ENCODE results near the gene DNAH2. TPM values are rescaled to one million over a fixed set of nuclear protein-coding genes. Genes with fewer than 3 reads are reported as not detected.

The DNAH2 gene
- total RNA-seq, 1 experiment from 2014 or later, result 0.26 TPM

DNA sequence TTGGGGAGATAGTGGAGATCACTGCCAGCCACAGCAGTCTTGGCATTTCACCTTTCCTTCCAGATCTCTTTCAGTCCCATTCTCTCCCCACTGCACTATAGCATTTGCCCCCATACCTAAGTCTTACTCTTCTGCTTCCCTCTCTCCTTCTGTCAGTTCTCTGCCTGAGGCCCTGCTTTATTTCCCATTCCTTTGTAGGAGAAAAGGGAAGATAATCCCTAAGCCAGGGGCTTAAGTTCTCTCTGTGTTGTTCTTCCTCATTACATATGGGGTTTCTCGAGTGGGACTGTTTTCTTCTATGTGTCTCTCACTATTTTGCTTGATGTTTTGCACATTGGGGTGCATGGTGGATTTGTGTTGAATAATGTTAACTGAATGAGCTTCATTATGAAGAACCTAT is 122.9 kb downstream of the DNAH2 start:
- TF ChIP-seq, protein P1, sequence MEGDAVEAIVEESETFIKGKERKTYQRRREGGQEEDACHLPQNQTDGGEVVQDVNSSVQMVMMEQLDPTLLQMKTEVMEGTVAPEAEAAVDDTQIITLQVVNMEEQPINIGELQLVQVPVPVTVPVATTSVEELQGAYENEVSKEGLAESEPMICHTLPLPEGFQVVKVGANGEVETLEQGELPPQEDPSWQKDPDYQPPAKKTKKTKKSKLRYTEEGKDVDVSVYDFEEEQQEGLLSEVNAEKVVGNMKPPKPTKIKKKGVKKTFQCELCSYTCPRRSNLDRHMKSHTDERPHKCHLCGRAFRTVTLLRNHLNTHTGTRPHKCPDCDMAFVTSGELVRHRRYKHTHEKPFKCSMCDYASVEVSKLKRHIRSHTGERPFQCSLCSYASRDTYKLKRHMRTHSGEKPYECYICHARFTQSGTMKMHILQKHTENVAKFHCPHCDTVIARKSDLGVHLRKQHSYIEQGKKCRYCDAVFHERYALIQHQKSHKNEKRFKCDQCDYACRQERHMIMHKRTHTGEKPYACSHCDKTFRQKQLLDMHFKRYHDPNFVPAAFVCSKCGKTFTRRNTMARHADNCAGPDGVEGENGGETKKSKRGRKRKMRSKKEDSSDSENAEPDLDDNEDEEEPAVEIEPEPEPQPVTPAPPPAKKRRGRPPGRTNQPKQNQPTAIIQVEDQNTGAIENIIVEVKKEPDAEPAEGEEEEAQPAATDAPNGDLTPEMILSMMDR (IDR thresholded peaks at IDR 0.05; ENCODE audit: unreplicated experiment), result no peak
- Mint-ChIP-seq H3K27me3 (ENCODE audit: unreplicated experiment) (no peaks in the 10 kb centered on the region), H3K27ac (ENCODE audit: unreplicated experiment) (peak overlapping the region; percentile 97), H3K4me3 (ENCODE audit: low read depth, unreplicated experiment) (peak overlapping the region; percentile 96), H3K9me3 (ENCODE audit: low read depth, unreplicated experiment) (no peaks in the 10 kb centered on the region), H3K4me1 (ENCODE audit: low read depth, unreplicated experiment) (peaks cover 50% of the 10 kb centered on the region), H3K36me3 (ENCODE audit: insufficient read depth, unreplicated experiment) (peaks cover 95% of the 10 kb centered on the region)
- intact Hi-C loops (cut with micrococcal nuclease; ENCODE audit: unreplicated experiment), result no loop called here
- no peak for DNase-seq
- BruUV-seq (replicated peaks), result no TSS peak
- CTCF ChIA-PET, result no interaction called here

DNA sequence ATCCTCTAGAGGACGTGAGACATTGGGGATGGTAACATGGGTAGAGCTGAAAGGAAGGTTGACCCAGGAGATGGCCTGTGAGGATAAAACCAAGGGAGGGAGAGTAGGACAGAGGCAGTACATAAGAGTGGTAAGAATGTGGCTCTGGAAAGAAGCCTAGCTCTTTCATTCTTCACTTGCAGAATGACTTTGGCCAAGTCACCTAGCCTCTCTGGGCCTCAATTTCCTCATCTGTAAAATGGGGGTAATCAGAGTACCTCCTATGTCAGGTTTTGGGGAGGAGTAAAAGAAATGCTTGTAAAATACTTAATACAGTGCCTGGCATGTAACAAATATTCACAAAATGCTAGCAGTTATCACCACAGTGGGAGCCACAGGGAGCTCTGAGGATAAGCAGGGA is 123.3 kb downstream of the DNAH2 start:
- Mint-ChIP-seq H3K4me3 (ENCODE audit: low read depth, unreplicated experiment) (peak overlapping the region; percentile 96), H3K4me1 (ENCODE audit: low read depth, unreplicated experiment) (peaks cover 50% of the 10 kb centered on the region), H3K27ac (ENCODE audit: unreplicated experiment) (peak overlapping the region; percentile 97), H3K27me3 (ENCODE audit: unreplicated experiment) (no peaks in the 10 kb centered on the region), H3K9me3 (ENCODE audit: low read depth, unreplicated experiment) (no peaks in the 10 kb centered on the region), H3K36me3 (ENCODE audit: insufficient read depth, unreplicated experiment) (peaks cover 95% of the 10 kb centered on the region)
- DNase-seq, result no peak
- TF ChIP-seq, protein P1 (IDR thresholded peaks at IDR 0.05; ENCODE audit: unreplicated experiment), result no peak
- CTCF ChIA-PET, result no interaction called here
- intact Hi-C loops (cut with micrococcal nuclease; ENCODE audit: unreplicated experiment), result no loop called here
- BruUV-seq (replicated peaks), result TSS peak; percentile 17

DNA sequence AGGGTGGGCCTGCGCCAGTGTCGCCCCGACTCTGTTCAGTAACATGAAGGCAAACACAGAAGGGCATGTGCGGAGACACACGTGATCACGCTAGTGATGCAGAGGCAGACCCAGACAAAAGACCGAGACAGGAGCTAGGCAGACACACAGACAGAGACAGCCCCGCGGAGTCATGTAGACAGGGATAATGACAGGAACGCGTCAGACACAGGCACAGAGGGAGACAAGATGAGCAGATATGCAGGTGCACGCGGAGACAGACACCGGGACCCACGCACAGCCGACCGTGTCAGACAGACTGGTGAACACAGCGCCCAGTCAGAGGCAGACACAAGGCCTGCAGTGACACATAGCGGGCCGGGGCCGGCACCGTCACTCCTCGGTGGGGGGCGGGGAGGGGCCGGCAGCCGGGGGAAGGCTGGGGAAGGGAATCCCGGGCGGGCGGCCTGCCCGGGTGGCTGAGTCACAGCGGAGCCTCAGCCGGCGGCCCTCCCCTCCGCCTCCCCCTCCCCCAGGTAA is 123.9 kb downstream of the DNAH2 start:
- no peaks in the 10 kb centered on the region for H3K9me3 Mint-ChIP-seq (ENCODE audit: low read depth, unreplicated experiment)
- DNase-seq, result peak; percentile 72
- H3K27ac Mint-ChIP-seq (ENCODE audit: unreplicated experiment), result peak overlapping the region; percentile 97
- H3K36me3 Mint-ChIP-seq (ENCODE audit: insufficient read depth, unreplicated experiment), result peaks cover 90% of the 10 kb centered on the region
- intact Hi-C loops (cut with micrococcal nuclease; ENCODE audit: unreplicated experiment), result no loop called here
- TF ChIP-seq, protein P1 (IDR thresholded peaks at IDR 0.05; ENCODE audit: unreplicated experiment), result no peak
- H3K4me3 Mint-ChIP-seq (ENCODE audit: low read depth, unreplicated experiment), result peak overlapping the region; percentile 96
- BruUV-seq (replicated peaks), result no TSS peak
- peaks cover 46% of the 10 kb centered on the region for H3K4me1 Mint-ChIP-seq (ENCODE audit: low read depth, unreplicated experiment)
- CTCF ChIA-PET, result interaction anchor here (1.1 kb wide), 1 partner anchor 8 kb away, joined by 3 read pairs; no protein-coding TSS in a partner anchor
- H3K27me3 Mint-ChIP-seq (ENCODE audit: unreplicated experiment), result no peaks in the 10 kb centered on the region

DNA sequence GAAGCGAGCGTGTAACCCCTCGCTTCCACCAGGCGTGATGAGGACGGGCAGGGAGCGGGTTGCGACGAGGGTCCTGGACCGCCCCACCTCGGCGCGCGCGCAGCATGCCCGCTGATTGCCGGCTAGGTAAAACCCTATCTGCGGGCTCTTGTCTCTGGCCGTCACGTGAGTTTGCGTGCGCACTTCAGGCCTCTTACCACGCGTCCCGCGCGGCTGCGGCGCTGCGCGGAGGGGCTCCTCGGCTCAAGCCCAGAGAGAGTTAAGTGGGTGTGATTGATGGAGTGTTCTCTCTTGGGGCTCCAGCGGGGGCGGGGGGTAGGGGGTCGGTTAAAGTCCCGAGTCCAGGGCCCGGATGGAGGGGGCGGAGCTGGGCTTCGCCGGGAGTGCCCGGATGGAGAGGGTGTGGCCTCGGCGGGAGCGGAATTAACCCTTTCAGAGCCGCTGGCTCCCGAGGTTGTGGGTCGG is 124.4 kb downstream of the DNAH2 start:
- H3K4me3 Mint-ChIP-seq (ENCODE audit: low read depth, unreplicated experiment), result peak overlapping the region; percentile 96
- intact Hi-C loops (cut with micrococcal nuclease; ENCODE audit: unreplicated experiment), result loop anchor here (2.0 kb wide), 1 partner anchor 15 kb away; the partner anchor contains the start of gene NAA38
- CTCF ChIA-PET, result interaction anchor here (1.1 to 1.6 kb wide), 2 partner anchors 8 to 98 kb away, joined by 3 to 4 read pairs; no protein-coding TSS in a partner anchor
- H3K27ac Mint-ChIP-seq (ENCODE audit: unreplicated experiment), result peak overlapping the region; percentile 97
- H3K9me3 Mint-ChIP-seq (ENCODE audit: low read depth, unreplicated experiment), result no peaks in the 10 kb centered on the region
- H3K4me1 Mint-ChIP-seq (ENCODE audit: low read depth, unreplicated experiment), result peaks cover 41% of the 10 kb centered on the region
- peaks cover 89% of the 10 kb centered on the region for H3K36me3 Mint-ChIP-seq (ENCODE audit: insufficient read depth, unreplicated experiment)
- H3K27me3 Mint-ChIP-seq (ENCODE audit: unreplicated experiment), result no peaks in the 10 kb centered on the region
- no TSS peak for BruUV-seq (replicated peaks)
- peak; percentile 89 for DNase-seq
- TF ChIP-seq, protein P1 (IDR thresholded peaks at IDR 0.05; ENCODE audit: unreplicated experiment), result no peak
